Smooth muscle cell (in vitro differentiated cells): Measurements from ENCODE around the gene TLR6. TPM values are rescaled to one million over a fixed set of nuclear protein-coding genes. Genes with fewer than 3 reads are reported as not detected.

ENCODE experiments used
- DNase-seq: peaks from one replicate; lab custom pipeline; 2025; ENCODE audit not compliant: unreplicated experiment; lab: John Stamatoyannopoulos, UW
- H2AFZ ChIP-seq: fragments of 200-600 bp; sonication (generic); 2 replicates; pipeline ENCODE4 v1.6.0; 2016; ENCODE audit warnings: antibody characterized with exemption, low read depth, mild to moderate bottlenecking
- H3F3A ChIP-seq: fragments of 200-600 bp; sonication (generic); 2 replicates; pipeline ENCODE4 v1.6.0; 2017; ENCODE audit warnings: antibody characterized with exemption, low read depth
- H3K27ac ChIP-seq: fragments of 200-600 bp; sonication (generic); 2 replicates; pipeline ENCODE4 v1.5.1; 2016; ENCODE audit warnings: low read depth, mild to moderate bottlenecking
- H3K27me3 ChIP-seq: fragments of 200-600 bp; sonication (generic); 2 replicates; pipeline ENCODE4 v1.6.1; 2016; ENCODE audit warnings: low read depth, mild to moderate bottlenecking
- H3K36me3 ChIP-seq: fragments of 200-600 bp; sonication (generic); 2 replicates; pipeline ENCODE4 v1.5.1; 2016; ENCODE audit warnings: low read depth
- H3K4me1 ChIP-seq: fragments of 200-600 bp; sonication (generic); 2 replicates; pipeline ENCODE4 v1.5.1; 2016; ENCODE audit warnings: low read depth
- H3K4me2 ChIP-seq: fragments of 200-600 bp; sonication (generic); 2 replicates; pipeline ENCODE4 v1.6.0; 2016; ENCODE audit warnings: mild to moderate bottlenecking
- H3K4me3 ChIP-seq: fragments of 200-600 bp; sonication (generic); 2 replicates; pipeline ENCODE4 v1.5.1; 2016; ENCODE audit warnings: mild to moderate bottlenecking
- H3K79me2 ChIP-seq: fragments of 200-600 bp; sonication (generic); 2 replicates; pipeline ENCODE4 v1.6.0; 2016; ENCODE audit warnings: low read depth, mild to moderate bottlenecking
- H3K9ac ChIP-seq: fragments of 200-600 bp; sonication (generic); 2 replicates; pipeline ENCODE4 v1.6.0; 2016; ENCODE audit warnings: low read depth
- H3K9me3 ChIP-seq: fragments of 200-600 bp; sonication (generic); replicated peaks from 2 replicates; pipeline ENCODE4 v1.5.1; 2016; ENCODE audit warnings: low read depth
- H4K20me1 ChIP-seq: fragments of 200-600 bp; sonication (generic); 2 replicates; pipeline ENCODE4 v1.6.0; 2016; ENCODE audit warnings: low read depth
- WGBS: methylation state at CpG from one replicate; pipeline ENCODE4 v1.1.7; 2016; ENCODE audit warnings: low lambda C conversion rate; 5-methylcytosine and 5-hydroxymethylcytosine counted together
- polyA plus RNA-seq: library from polyadenylated mRNA; unstranded; fragments of >200 nt; fragmentation: Nextera tagmentation; extraction: Ambion mirVana; gene quantifications from 2 replicates; pipeline ENCODE4 v1.2.1, GENCODE V29; 2016
- total RNA-seq: library from RNA; depleted of rRNA; stranded (reverse); fragments of >200 nt; gene quantifications from 2 replicates; pipeline ENCODE4 v1.2.3, GENCODE V29; 2014
- TF ChIP-seq, protein P1 (sequence below): fragments of 200-600 bp; sonication (generic); IDR thresholded peaks from 2 replicates; pipeline ENCODE4 v1.5.1; 2017; ENCODE audit warnings: borderline replicate concordance, mild to moderate bottlenecking, antibody characterized with exemption; ENCODE audit not compliant: insufficient read depth, poor library complexity, severe bottlenecking

Gene TLR6, protein sequence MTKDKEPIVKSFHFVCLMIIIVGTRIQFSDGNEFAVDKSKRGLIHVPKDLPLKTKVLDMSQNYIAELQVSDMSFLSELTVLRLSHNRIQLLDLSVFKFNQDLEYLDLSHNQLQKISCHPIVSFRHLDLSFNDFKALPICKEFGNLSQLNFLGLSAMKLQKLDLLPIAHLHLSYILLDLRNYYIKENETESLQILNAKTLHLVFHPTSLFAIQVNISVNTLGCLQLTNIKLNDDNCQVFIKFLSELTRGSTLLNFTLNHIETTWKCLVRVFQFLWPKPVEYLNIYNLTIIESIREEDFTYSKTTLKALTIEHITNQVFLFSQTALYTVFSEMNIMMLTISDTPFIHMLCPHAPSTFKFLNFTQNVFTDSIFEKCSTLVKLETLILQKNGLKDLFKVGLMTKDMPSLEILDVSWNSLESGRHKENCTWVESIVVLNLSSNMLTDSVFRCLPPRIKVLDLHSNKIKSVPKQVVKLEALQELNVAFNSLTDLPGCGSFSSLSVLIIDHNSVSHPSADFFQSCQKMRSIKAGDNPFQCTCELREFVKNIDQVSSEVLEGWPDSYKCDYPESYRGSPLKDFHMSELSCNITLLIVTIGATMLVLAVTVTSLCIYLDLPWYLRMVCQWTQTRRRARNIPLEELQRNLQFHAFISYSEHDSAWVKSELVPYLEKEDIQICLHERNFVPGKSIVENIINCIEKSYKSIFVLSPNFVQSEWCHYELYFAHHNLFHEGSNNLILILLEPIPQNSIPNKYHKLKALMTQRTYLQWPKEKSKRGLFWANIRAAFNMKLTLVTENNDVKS
- 4.4 and 8.9 TPM in 2 replicates for total RNA-seq
- polyA plus RNA-seq, result 0.17 and 0.89 TPM in 2 replicates

DNA sequence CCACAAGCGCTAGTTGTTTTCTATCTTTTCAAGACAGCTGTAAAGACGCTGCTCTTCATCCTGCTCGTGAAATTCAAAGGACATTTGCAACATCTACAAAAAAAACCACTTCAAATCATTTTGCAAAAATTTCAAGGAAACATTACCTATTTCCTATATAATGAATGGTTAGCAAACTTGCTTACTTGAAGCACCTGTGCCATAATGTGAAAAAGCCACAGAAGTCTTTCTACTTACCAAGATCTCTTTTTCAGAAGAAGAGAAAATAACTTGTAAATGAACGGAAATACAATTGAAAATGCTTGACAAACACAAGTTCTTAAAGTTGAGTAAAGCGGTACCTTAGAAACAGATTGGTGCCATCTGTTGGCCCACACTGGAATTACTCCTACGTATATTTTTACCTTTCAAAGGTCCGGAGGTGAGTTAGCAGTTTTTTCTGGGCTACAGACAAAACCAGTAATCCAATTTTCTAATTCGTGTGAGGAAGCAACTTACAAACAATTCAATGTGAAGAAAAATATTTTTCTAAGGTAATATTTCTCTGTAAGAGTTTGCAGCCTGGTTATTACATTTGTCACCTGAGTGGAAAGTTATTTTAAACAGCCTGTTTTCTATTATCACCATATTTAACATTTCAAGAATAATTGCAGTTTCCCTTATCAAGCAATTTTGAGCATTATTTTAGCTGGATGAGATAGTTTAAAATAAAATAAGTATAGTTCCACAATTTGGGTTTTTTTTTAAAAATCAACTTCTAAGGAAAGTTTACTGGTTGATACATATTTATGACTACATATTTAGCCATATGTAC, at the start of gene TLR6:
TSS of gene TLR6 (minus strand) at position 294 of the 814 bp plus-strand sequence. CDS start 27,344 bp downstream, outside the sequence.
- no peaks in the 10 kb centered on the region for H4K20me1 ChIP-seq
- 16% methylated on average over 8 of the region's 8 CpGs for WGBS
- DNase-seq, result no peak
- H3K36me3 ChIP-seq, result no peaks in the 10 kb centered on the region
- H3K27me3 ChIP-seq, result no peaks in the 10 kb centered on the region
- no peaks in the 10 kb centered on the region for H3K4me1 ChIP-seq
- H3K9ac ChIP-seq, result peak within 1 kb of the TSS; percentile 78
- H3K27ac ChIP-seq, result peak within 1 kb of the TSS; percentile 95
- H3K9me3 ChIP-seq, result no peaks in the 10 kb centered on the region
- H3K4me2 ChIP-seq, result peak within 1 kb of the TSS; percentile 80
- TF ChIP-seq, protein P1, sequence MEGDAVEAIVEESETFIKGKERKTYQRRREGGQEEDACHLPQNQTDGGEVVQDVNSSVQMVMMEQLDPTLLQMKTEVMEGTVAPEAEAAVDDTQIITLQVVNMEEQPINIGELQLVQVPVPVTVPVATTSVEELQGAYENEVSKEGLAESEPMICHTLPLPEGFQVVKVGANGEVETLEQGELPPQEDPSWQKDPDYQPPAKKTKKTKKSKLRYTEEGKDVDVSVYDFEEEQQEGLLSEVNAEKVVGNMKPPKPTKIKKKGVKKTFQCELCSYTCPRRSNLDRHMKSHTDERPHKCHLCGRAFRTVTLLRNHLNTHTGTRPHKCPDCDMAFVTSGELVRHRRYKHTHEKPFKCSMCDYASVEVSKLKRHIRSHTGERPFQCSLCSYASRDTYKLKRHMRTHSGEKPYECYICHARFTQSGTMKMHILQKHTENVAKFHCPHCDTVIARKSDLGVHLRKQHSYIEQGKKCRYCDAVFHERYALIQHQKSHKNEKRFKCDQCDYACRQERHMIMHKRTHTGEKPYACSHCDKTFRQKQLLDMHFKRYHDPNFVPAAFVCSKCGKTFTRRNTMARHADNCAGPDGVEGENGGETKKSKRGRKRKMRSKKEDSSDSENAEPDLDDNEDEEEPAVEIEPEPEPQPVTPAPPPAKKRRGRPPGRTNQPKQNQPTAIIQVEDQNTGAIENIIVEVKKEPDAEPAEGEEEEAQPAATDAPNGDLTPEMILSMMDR, result peak; percentile 82
- peaks cover 6% of the 10 kb centered on the region for H3F3A ChIP-seq
- H3K79me2 ChIP-seq, result no peaks in the 10 kb centered on the region
- peak within 1 kb of the TSS; percentile 74 for H2AFZ ChIP-seq
- H3K4me3 ChIP-seq, result peak within 1 kb of the TSS; percentile 40

DNA sequence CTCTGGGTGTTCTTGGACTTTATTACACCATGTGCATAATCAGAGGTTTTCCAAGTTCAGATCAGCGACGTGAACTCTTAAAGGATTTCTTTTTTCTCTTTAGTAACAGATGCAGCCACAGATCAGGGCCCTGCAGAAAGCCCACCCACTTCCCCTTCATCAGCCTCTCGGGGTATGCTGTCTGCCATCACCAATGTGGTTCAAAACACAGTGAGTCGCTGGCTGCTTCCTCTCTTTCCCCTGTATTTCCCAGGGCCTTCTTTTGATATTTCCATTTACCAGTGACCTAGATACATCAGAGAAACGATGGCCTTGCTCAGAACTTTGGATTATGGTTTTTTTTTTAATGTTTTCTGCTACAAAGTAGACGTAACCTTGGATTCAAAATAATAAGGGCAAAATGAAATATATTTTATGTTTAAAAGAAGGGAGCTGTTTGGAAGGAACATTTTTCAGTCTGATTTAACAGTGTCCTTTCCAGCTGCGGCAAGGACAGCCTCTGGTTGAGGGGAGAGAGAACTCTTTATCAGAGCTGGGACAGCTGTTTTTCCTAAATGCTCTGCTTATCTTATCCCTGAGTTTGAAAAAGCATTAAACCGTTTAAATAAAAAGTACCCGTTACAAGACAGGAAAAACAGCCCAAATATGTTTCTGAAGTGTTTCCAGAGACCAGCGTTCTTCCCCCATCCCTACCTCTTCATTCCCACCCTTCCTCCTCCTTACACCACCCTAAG, 49.2 kb upstream of the TLR6 start:
- Histone ChIP-seq H3K4me2 (no peak overlapping the region), H3K27ac (no peak overlapping the region), H2AFZ (no peak overlapping the region), H3K4me1 (no peaks in the 10 kb centered on the region), H4K20me1 (peaks cover 56% of the 10 kb centered on the region), H3F3A (no peaks in the 10 kb centered on the region), H3K4me3 (no peak overlapping the region), H3K36me3 (peaks cover 42% of the 10 kb centered on the region), H3K9ac (no peak overlapping the region), H3K79me2 (peaks cover 5% of the 10 kb centered on the region), H3K9me3 (no peaks in the 10 kb centered on the region), H3K27me3 (no peaks in the 10 kb centered on the region)
- WGBS, result 39% methylated on average over 10 of the region's 10 CpGs
- TF ChIP-seq, protein P1, result no peak
- DNase-seq, result no peak

DNA sequence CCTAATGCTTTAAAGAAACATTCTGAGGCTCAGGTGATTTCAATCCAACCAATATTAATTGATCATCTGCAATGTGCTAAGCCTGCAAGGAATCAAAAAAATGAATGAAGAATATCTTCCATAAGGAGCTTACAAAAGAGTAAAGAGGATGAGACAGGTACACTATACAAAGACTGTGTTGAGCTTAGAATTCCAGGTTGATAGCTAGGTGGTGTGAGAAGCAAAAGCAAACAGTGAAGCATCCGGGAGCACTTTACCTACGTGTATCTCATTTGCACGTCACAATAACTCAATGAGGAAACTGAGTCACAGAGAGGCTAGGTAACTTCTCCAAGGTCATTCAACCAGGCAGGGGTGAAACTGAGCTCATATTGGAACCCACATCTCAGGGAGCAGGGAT, 48.1 kb upstream of the TLR6 start:
- TF ChIP-seq, protein P1, result no peak
- WGBS, result 99% methylated on average over 3 of the region's 3 CpGs
- Histone ChIP-seq H3F3A (peaks cover 6% of the 10 kb centered on the region), H3K36me3 (peaks cover 42% of the 10 kb centered on the region), H3K4me2 (no peak overlapping the region), H3K79me2 (peaks cover 11% of the 10 kb centered on the region), H3K9ac (no peak overlapping the region), H2AFZ (no peak overlapping the region), H3K27ac (no peak overlapping the region), H3K9me3 (no peaks in the 10 kb centered on the region), H3K27me3 (no peaks in the 10 kb centered on the region), H3K4me3 (no peak overlapping the region), H3K4me1 (no peaks in the 10 kb centered on the region), H4K20me1 (peaks cover 68% of the 10 kb centered on the region)
- no peak for DNase-seq
